Measurements from ENCODE around the gene SRPK2. TPM values are rescaled to one million over a fixed set of nuclear protein-coding genes. Genes with fewer than 3 reads are reported as not detected.

Gene SRPK2
- total and polyA plus RNA-seq, 4 donors = 7.8 to 19.7 (median 16.7) TPM

DNA sequence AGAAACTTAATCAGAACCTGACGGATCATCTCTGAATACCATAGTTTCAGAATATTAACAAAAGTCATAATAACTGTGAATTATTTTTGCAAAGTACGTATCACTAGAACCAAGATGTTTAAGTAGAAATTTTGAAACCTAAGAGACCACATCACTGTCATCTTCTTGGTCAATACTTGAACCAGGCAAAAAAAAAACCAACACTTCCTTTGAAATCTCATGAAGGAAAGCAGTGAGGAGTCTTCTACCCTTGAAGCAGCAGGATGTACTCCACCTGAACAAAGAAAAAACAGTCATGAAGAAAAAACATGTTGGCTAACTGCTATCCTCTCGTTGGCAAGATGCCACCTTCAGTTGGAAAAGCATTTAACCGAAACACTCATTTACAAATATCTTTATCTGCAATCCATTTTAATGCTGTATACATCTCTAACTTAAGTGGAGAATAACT is 82.4 kb downstream of the SRPK2 start:
- Histone ChIP-seq H3K4me3 (ENCODE audit: low read depth in 1 of 3, low read length in 3 of 3) (no peak overlapping the region), H3K9me3 (ENCODE audit: control insufficient read depth in 4 of 4, low read length in 3 of 4) (no peaks in the 10 kb centered on the region), H3K9ac (ENCODE audit: low read depth in 1 of 2, low read length in 2 of 2) (no peak overlapping the region), H3K36me3 (ENCODE audit: control insufficient read depth in 4 of 4, insufficient read depth in 3 of 4, low read depth in 1 of 4, low read length in 3 of 4) (no peaks in the 10 kb centered on the region), H3K4me1 (ENCODE audit: control insufficient read depth in 4 of 4, insufficient read depth in 4 of 4, low read length in 3 of 4) (peaks cover 0 to 6% (median 0%) of the 10 kb centered on the region in 4 donors), H3K27ac (ENCODE audit: low read depth in 1 of 2, low read length in 2 of 2) (no peak overlapping the region), H3K27me3 (ENCODE audit: control insufficient read depth in 4 of 4, insufficient read depth in 4 of 4, low read length in 3 of 4) (no peaks in the 10 kb centered on the region)
- TF ChIP-seq SP1 (IDR thresholded peaks at IDR 0.05) (no peak), RXRA (IDR thresholded peaks at IDR 0.05) (no peak), ZBTB33 (IDR thresholded peaks at IDR 0.05) (no peak), YY1 (IDR thresholded peaks at IDR 0.05) (no peak), JUND (IDR thresholded peaks at IDR 0.05) (no peak), NR2F2 (IDR thresholded peaks at IDR 0.05) (no peak), HNF4A (conservative IDR thresholded peaks at IDR 0.05) (no peak), EGR1 (IDR thresholded peaks at IDR 0.05; ENCODE audit: low read depth in 2 of 2) (no peak), HNF4G (IDR thresholded peaks at IDR 0.05) (no peak), FOXA2 (IDR thresholded peaks at IDR 0.05) (no peak), MAX (IDR thresholded peaks at IDR 0.05) (no peak), GABPA (IDR thresholded peaks at IDR 0.05 in 1 of 2, conservative IDR thresholded peaks at IDR 0.05 in 1 of 2) (no peak), FOXA1 (IDR thresholded peaks at IDR 0.05) (no peak), CTCF (IDR thresholded peaks at IDR 0.05; ENCODE audit: low read depth, low read length, missing input control) (no peak), TAF1 (conservative IDR thresholded peaks at IDR 0.05) (no peak), RAD21 (IDR thresholded peaks at IDR 0.05) (no peak)
- TF ChIP-seq, protein P1, sequence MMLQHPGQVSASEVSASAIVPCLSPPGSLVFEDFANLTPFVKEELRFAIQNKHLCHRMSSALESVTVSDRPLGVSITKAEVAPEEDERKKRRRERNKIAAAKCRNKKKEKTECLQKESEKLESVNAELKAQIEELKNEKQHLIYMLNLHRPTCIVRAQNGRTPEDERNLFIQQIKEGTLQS (IDR thresholded peaks at IDR 0.05) = no peak
- TF ChIP-seq, protein P2, sequence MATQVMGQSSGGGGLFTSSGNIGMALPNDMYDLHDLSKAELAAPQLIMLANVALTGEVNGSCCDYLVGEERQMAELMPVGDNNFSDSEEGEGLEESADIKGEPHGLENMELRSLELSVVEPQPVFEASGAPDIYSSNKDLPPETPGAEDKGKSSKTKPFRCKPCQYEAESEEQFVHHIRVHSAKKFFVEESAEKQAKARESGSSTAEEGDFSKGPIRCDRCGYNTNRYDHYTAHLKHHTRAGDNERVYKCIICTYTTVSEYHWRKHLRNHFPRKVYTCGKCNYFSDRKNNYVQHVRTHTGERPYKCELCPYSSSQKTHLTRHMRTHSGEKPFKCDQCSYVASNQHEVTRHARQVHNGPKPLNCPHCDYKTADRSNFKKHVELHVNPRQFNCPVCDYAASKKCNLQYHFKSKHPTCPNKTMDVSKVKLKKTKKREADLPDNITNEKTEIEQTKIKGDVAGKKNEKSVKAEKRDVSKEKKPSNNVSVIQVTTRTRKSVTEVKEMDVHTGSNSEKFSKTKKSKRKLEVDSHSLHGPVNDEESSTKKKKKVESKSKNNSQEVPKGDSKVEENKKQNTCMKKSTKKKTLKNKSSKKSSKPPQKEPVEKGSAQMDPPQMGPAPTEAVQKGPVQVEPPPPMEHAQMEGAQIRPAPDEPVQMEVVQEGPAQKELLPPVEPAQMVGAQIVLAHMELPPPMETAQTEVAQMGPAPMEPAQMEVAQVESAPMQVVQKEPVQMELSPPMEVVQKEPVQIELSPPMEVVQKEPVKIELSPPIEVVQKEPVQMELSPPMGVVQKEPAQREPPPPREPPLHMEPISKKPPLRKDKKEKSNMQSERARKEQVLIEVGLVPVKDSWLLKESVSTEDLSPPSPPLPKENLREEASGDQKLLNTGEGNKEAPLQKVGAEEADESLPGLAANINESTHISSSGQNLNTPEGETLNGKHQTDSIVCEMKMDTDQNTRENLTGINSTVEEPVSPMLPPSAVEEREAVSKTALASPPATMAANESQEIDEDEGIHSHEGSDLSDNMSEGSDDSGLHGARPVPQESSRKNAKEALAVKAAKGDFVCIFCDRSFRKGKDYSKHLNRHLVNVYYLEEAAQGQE (IDR thresholded peaks at IDR 0.05) = no peak
- 69% methylated on average over 4 of the region's 4 CpGs for WGBS
- no peak for DNase-seq (ENCODE audit: low spot score)
